Fibroblast of the aortic adventitia (primary cell): ENCODE results near the gene OPN4. TPM values are rescaled to one million over a fixed set of nuclear protein-coding genes. Genes with fewer than 3 reads are reported as not detected.
A peak's percentile ranks its signal among the peaks of the same experiment; 100 is the strongest.

Source experiments
- DNase-seq: peaks from one replicate; pipeline ENCODE4 v3.0.0-alpha.2; 2010; ENCODE audit warnings: low read depth
- H3K4me3 ChIP-seq: 2 replicates; pipeline ENCODE4 v1.5.1; 2011; ENCODE audit warnings: low read depth, mild to moderate bottlenecking, control low read depth, low read length, moderate library complexity
- CTCF ChIP-seq: IDR thresholded peaks from 2 replicates; pipeline ENCODE4 v1.5.1; 2011; ENCODE audit warnings: mild to moderate bottlenecking, low read length, control low read depth, inconsistent platforms; ENCODE audit not compliant: insufficient read depth
- total RNA-seq: library from RNA; depleted of rRNA; stranded (reverse); fragments of >200 nt; gene quantifications from 2 replicates; pipeline ENCODE4 v1.2.3, GENCODE V29; 2012; ENCODE audit warnings: low replicate concordance

OPN4 gene
- total RNA-seq, 1 donor = not detected

- DNase-seq = no peak
- no peak overlapping the region for H3K4me3 ChIP-seq
- TF ChIP-seq CTCF = no peak
These were observed 37.1 kb downstream of the OPN4 start for GRCh38 chr10:86691333-86692022.

- no peak for DNase-seq
- H3K4me3 ChIP-seq = no peak overlapping the region
- TF ChIP-seq CTCF = no peak
These were observed 37.7 kb downstream of the OPN4 start for GRCh38 chr10:86692023-86692514.

GRCh38 chr10:86692664-86693063, 38.3 kb downstream of the OPN4 start:
- DNase-seq = no peak
- TF ChIP-seq CTCF = no peak
- H3K4me3 ChIP-seq = no peak overlapping the region

- no peak for TF ChIP-seq CTCF
- DNase-seq = no peak
- H3K4me3 ChIP-seq = no peak overlapping the region
These were observed 38.9 kb downstream of the OPN4 start for GRCh38 chr10:86693275-86693674.

GRCh38 chr10:86693721-86694369, 39.5 kb downstream of the OPN4 start:
- peak; percentile 70 for DNase-seq
- H3K4me3 ChIP-seq = no peak overlapping the region
- TF ChIP-seq CTCF = peak; percentile 78

GRCh38 chr10:86698207-86698940, 44.0 kb downstream of the OPN4 start:
- H3K4me3 ChIP-seq = no peak overlapping the region
- DNase-seq = no peak
- TF ChIP-seq CTCF = no peak
